IPS-NIHi11 (cell line): ENCODE results near the gene ZMIZ1.
"Not testable (repeated sequence)": the region's sequence is repeated elsewhere in the genome, so short reads cannot be mapped to it uniquely, and the experiment has no call there.

ENCODE experiments used
- DNase-seq: peaks from one replicate; pipeline ENCODE4 v3.0.0; 2012; ENCODE audit warnings: mixed read lengths, low spot score

ZMIZ1 gene

GRCh38 chr10:79031723-79032122, 37.0 kb upstream of the ZMIZ1 start:
- DNase-seq = no peak

GRCh38 chr10:79034271-79034876, 34.4 kb upstream of the ZMIZ1 start:
- DNase-seq = no peak

- not testable (repeated sequence) for DNase-seq
Measured at GRCh38 chr10:79036416-79036815, 32.4 kb upstream of the ZMIZ1 start.

- no peak for DNase-seq
Measured at GRCh38 chr10:79038104-79038840, 30.5 kb upstream of the ZMIZ1 start.

GRCh38 chr10:79038841-79039201, 29.9 kb upstream of the ZMIZ1 start:
- DNase-seq = peak; percentile 74

- no peak for DNase-seq
Measured at GRCh38 chr10:79042639-79043411, 25.9 kb upstream of the ZMIZ1 start.

- DNase-seq = no peak
Measured at GRCh38 chr10:79044036-79044632, 24.6 kb upstream of the ZMIZ1 start.

GRCh38 chr10:79044846-79045245, 23.9 kb upstream of the ZMIZ1 start:
- DNase-seq = no peak

- DNase-seq = no peak
Measured at GRCh38 chr10:79045566-79046175, 23.1 kb upstream of the ZMIZ1 start.

GRCh38 chr10:79046326-79046725, 22.4 kb upstream of the ZMIZ1 start:
- DNase-seq = no peak

GRCh38 chr10:79046741-79047583, 21.8 kb upstream of the ZMIZ1 start:
- no peak for DNase-seq

GRCh38 chr10:79047584-79047874, 21.2 kb upstream of the ZMIZ1 start:
- DNase-seq = no peak

- DNase-seq = no peak
Measured at GRCh38 chr10:79047875-79048638, 20.7 kb upstream of the ZMIZ1 start.

GRCh38 chr10:79048639-79049550, 19.9 kb upstream of the ZMIZ1 start:
- DNase-seq = no peak

GRCh38 chr10:79049931-79050895, 18.6 kb upstream of the ZMIZ1 start:
- DNase-seq = no peak

GRCh38 chr10:79050896-79051555, 17.7 kb upstream of the ZMIZ1 start:
- no peak for DNase-seq

GRCh38 chr10:79051766-79052165, 17.0 kb upstream of the ZMIZ1 start:
- no peak for DNase-seq
